COR-L47 (cell line): Measurements from ENCODE around the gene MYBL2.
A peak's percentile ranks its signal among the peaks of the same experiment; 100 is the strongest.
"Not testable (repeated sequence)": the region's sequence is repeated elsewhere in the genome, so short reads cannot be mapped to it uniquely, and the experiment has no call there.

Experiments
- DNase-seq: peaks from one replicate; lab custom pipeline; 2025; lab: John Stamatoyannopoulos, UW

MYBL2 gene

GRCh38 chr20:43666376-43667328, at the start of gene MYBL2:
Gene MYBL2, plus strand, starts transcription at chr20:43667114. Its CDS starts 170 bp downstream, at chr20:43667284.
- peak; percentile 59 for DNase-seq

GRCh38 chr20:43631598-43631997, 35.3 kb upstream of the MYBL2 start:
- DNase-seq: no peak

- DNase-seq: no peak
Measured at GRCh38 chr20:43636429-43636828, 30.5 kb upstream of the MYBL2 start.

- no peak for DNase-seq
Measured at GRCh38 chr20:43642548-43642947, 24.4 kb upstream of the MYBL2 start.

GRCh38 chr20:43650997-43651525, 15.9 kb upstream of the MYBL2 start:
- DNase-seq: no peak

GRCh38 chr20:43651650-43652184, 15.2 kb upstream of the MYBL2 start:
- DNase-seq: not testable (repeated sequence)

GRCh38 chr20:43653966-43654365, 12.9 kb upstream of the MYBL2 start:
- DNase-seq: no peak

- not testable (repeated sequence) for DNase-seq
Measured at GRCh38 chr20:43655176-43655575, 11.7 kb upstream of the MYBL2 start.

- no peak for DNase-seq
Measured at GRCh38 chr20:43655937-43656336, 11.0 kb upstream of the MYBL2 start.

- DNase-seq: no peak
Measured at GRCh38 chr20:43658069-43658722, 8.7 kb upstream of the MYBL2 start.

GRCh38 chr20:43658723-43659419, 8.0 kb upstream of the MYBL2 start:
- DNase-seq: no peak

- DNase-seq: no peak
Measured at GRCh38 chr20:43662943-43663655, 3.8 kb upstream of the MYBL2 start.

- no peak for DNase-seq
Measured at GRCh38 chr20:43665466-43666176, 1.3 kb upstream of the MYBL2 start.

GRCh38 chr20:43667341-43668132, 623 bp downstream of the MYBL2 start:
- DNase-seq: peak; percentile 5

GRCh38 chr20:43669332-43669731, 2.4 kb downstream of the MYBL2 start:
- no peak for DNase-seq

- no peak for DNase-seq
Measured at GRCh38 chr20:43670423-43670822, 3.5 kb downstream of the MYBL2 start.

GRCh38 chr20:43676368-43676767, 9.5 kb downstream of the MYBL2 start:
- DNase-seq: no peak

GRCh38 chr20:43680981-43681380, 14.1 kb downstream of the MYBL2 start:
- no peak for DNase-seq

GRCh38 chr20:43681468-43681942, 14.6 kb downstream of the MYBL2 start:
- DNase-seq: peak; percentile 15

- peak; percentile 1 for DNase-seq
Measured at GRCh38 chr20:43681991-43682410, 15.1 kb downstream of the MYBL2 start.
